HepG2 (cell line): ENCODE results near the gene DTYMK. TPM values are rescaled to one million over a fixed set of nuclear protein-coding genes. Genes with fewer than 3 reads are reported as not detected.

Source experiments
- ARNTL ChIP-seq: sonication (generic); formaldehyde crosslinking; IDR thresholded peaks from 2 replicates; pipeline ENCODE4 v1.4.0; 2020; ENCODE audit warnings: mild to moderate bottlenecking, missing genetic modification reagents
- CCAR2 ChIP-seq: fragments of 200-400 bp; formaldehyde crosslinking; optimal IDR thresholded peaks from 2 replicates; pipeline ENCODE3; 2018; ENCODE audit warnings: low read depth, mild to moderate bottlenecking, low read length, moderate library complexity
- CHCHD3 ChIP-seq: sonication (generic); formaldehyde crosslinking; IDR thresholded peaks from 2 replicates; pipeline ENCODE4 v1.8.0; 2022; ENCODE audit warnings: mild to moderate bottlenecking, missing genetic modification reagents, moderate library complexity
- GATA4 ChIP-seq: sonication (generic); IDR thresholded peaks from 2 replicates; pipeline ENCODE4 v1.6.1; 2016; ENCODE audit warnings: antibody characterized with exemption, low read depth, borderline replicate concordance
- MAZ ChIP-seq, 2 experiments: sonication (generic) in 1 of 2; formaldehyde crosslinking in 1 of 2; IDR thresholded peaks; 2 replicates each; pipeline versions ENCODE4 v1.5.0 to v1.6.1; 2012 to 2020; ENCODE audit warnings: low read depth in 2 of 2, mild to moderate bottlenecking in 2 of 2, borderline replicate concordance in 1 of 2, improper control_type of control experiment in 1 of 2, low read length in 1 of 2, missing genetic modification reagents in 1 of 2, moderate library complexity in 1 of 2
- MTF2 ChIP-seq: sonication (generic); formaldehyde crosslinking; IDR thresholded peaks from 2 replicates; pipeline ENCODE4 v1.5.0; 2020; ENCODE audit warnings: missing genetic modification reagents, borderline replicate concordance
- POGZ ChIP-seq: sonication (generic); formaldehyde crosslinking; IDR thresholded peaks from 2 replicates; pipeline ENCODE4 v1.4.0; 2020; ENCODE audit warnings: mild to moderate bottlenecking, missing genetic modification reagents
- RXRA ChIP-seq: sonication (generic); formaldehyde crosslinking; IDR thresholded peaks from 2 replicates; pipeline ENCODE4 v1.5.1; 2020; ENCODE audit warnings: missing genetic modification reagents
- TBL1XR1 ChIP-seq: fragments of 150-350 bp; IDR thresholded peaks from 2 replicates; pipeline ENCODE4 v1.6.1; 2014; ENCODE audit warnings: borderline replicate concordance, low read length; ENCODE audit not compliant: partially characterized antibody
- U2AF2 ChIP-seq: fragments of 200-400 bp; formaldehyde crosslinking; IDR thresholded peaks from 2 replicates; pipeline ENCODE4 v1.6.1; 2017; ENCODE audit warnings: low read depth, mild to moderate bottlenecking, low read length
- WIZ ChIP-seq: sonication (generic); formaldehyde crosslinking; IDR thresholded peaks from 2 replicates; pipeline ENCODE4 v1.5.1; 2020; ENCODE audit warnings: mild to moderate bottlenecking, missing genetic modification reagents
- ZBTB38 ChIP-seq: sonication (generic); formaldehyde crosslinking; IDR thresholded peaks from 2 replicates; pipeline ENCODE4 v1.5.1; 2020; ENCODE audit warnings: mild to moderate bottlenecking, missing genetic modification reagents
- ZFY ChIP-seq: sonication (generic); formaldehyde crosslinking; IDR thresholded peaks from 2 replicates; pipeline ENCODE4 v1.4.0; 2020; ENCODE audit warnings: missing genetic modification reagents
- ZNF138 ChIP-seq: sonication (generic); formaldehyde crosslinking; IDR thresholded peaks from 2 replicates; pipeline ENCODE4 v1.5.0; 2020; ENCODE audit warnings: mild to moderate bottlenecking, low read depth, missing genetic modification reagents
- ZNF20 ChIP-seq: sonication (generic); formaldehyde crosslinking; IDR thresholded peaks from 2 replicates; pipeline ENCODE4 v1.4.0; 2020; ENCODE audit warnings: mild to moderate bottlenecking, moderate library complexity, missing genetic modification reagents
- ZNF317 ChIP-seq: sonication (generic); formaldehyde crosslinking; IDR thresholded peaks from 2 replicates; pipeline ENCODE4 v1.5.0; 2020; ENCODE audit warnings: mild to moderate bottlenecking, missing genetic modification reagents
- ZNF333 ChIP-seq: sonication (generic); formaldehyde crosslinking; IDR thresholded peaks from 2 replicates; pipeline ENCODE4 v1.4.0; 2020; ENCODE audit warnings: mild to moderate bottlenecking, missing genetic modification reagents, borderline replicate concordance
- ZNF570 ChIP-seq: sonication (generic); formaldehyde crosslinking; IDR thresholded peaks from 2 replicates; pipeline ENCODE4 v1.4.0; 2020; ENCODE audit warnings: mild to moderate bottlenecking, missing genetic modification reagents, borderline replicate concordance
- ZNF577 ChIP-seq: sonication (generic); formaldehyde crosslinking; IDR thresholded peaks from 2 replicates; pipeline ENCODE4 v1.4.0; 2020; ENCODE audit warnings: mild to moderate bottlenecking, low read depth, missing genetic modification reagents, borderline replicate concordance
- ZNF589 ChIP-seq: sonication (generic); formaldehyde crosslinking; conservative IDR thresholded peaks from 2 replicates; pipeline ENCODE4 v1.8.0; 2022; ENCODE audit warnings: mild to moderate bottlenecking, moderate library complexity, missing genetic modification reagents
- ZNF749 ChIP-seq: sonication (generic); formaldehyde crosslinking; IDR thresholded peaks from 2 replicates; pipeline ENCODE4 v1.8.0; 2022; ENCODE audit warnings: mild to moderate bottlenecking, missing genetic modification reagents, moderate library complexity, borderline replicate concordance
- ZNF772 ChIP-seq: sonication (generic); formaldehyde crosslinking; IDR thresholded peaks from 2 replicates; pipeline ENCODE4 v1.5.0; 2020; ENCODE audit warnings: mild to moderate bottlenecking, missing genetic modification reagents
- ZNF777 ChIP-seq: sonication (generic); formaldehyde crosslinking; IDR thresholded peaks from 2 replicates; pipeline ENCODE4 v1.4.0; 2020; ENCODE audit warnings: missing genetic modification reagents
- ZNF788 ChIP-seq: sonication (generic); formaldehyde crosslinking; IDR thresholded peaks from 2 replicates; pipeline ENCODE4 v1.5.0; 2020; ENCODE audit warnings: mild to moderate bottlenecking, missing genetic modification reagents, borderline replicate concordance
- polyA plus RNA-seq, 8 experiments: library from polyadenylated mRNA; depleted of rRNA in 3 of 8; stranded (reverse) in 7 of 8; unstranded in 1 of 8; fragments of >200 nt; fragmentation: Illumina TruSeq in 4 of 8; extraction: Trizol in 4 of 8; gene quantifications; 2 replicates each; pipeline versions ENCODE4 v1.2.1 to v1.2.3, GENCODE V29; 2011 to 2016; ENCODE audit warnings: low read depth in 4 of 8, missing spikeins in 1 of 8, mixed read lengths in 1 of 8; ENCODE audit not compliant: insufficient read depth in 1 of 8
- total RNA-seq, 5 experiments: library from RNA; depleted of rRNA; stranded (reverse); fragments of >200 nt; fragmentation: Illumina TruSeq; extraction: Trizol; gene quantifications; 2 replicates each; pipeline ENCODE4 v1.2.3, GENCODE V29; 2016; ENCODE audit warnings: low read depth in 1 of 5
- TF ChIP-seq, protein P1 (sequence below): sonication (generic); formaldehyde crosslinking; IDR thresholded peaks from 2 replicates; pipeline ENCODE4 v1.5.0; 2020; ENCODE audit warnings: missing genetic modification reagents
- TF ChIP-seq, protein P2 (sequence below): sonication (generic); formaldehyde crosslinking; IDR thresholded peaks from 2 replicates; pipeline ENCODE4 v1.8.0; 2022; ENCODE audit warnings: missing genetic modification reagents, mild to moderate bottlenecking, moderate library complexity, borderline replicate concordance
- TF ChIP-seq, protein P3 (sequence below): IDR thresholded peaks from 2 replicates; pipeline ENCODE4 v1.6.1; 2016

Gene DTYMK
- total and polyA plus RNA-seq, 2 of the 13 experiments (the other 11 are each of a cell fraction or from before 2014, with no cell fraction given): 57.5 to 134 TPM

DNA sequence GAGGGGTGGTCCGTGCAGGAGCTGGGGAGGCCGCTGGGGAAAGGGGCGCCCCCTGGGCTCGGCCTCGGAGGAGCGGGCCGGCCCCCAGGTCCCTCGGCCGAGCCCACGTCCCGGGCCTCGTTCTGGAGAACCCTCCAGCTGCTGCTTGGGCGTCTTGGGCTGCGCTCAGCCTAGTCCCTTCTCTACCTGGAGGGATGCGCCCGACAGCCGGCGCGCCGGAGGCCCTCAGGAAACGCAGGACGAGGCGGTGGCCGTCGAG lies 47.5 kb upstream of the DTYMK start (continued):
- TF ChIP-seq ZBTB38: 0 out of 2 replicates have a peak, but pooled peaks have one; percentile 12
- TF ChIP-seq ZNF138 (CRISPR knock-in tag): peak; percentile 65; the same call in 1 of the 2 replicates
- TF ChIP-seq ZNF772: peak; percentile 17; the same call in 1 of the 2 replicates
- no peak for TF ChIP-seq CCAR2
- peak; percentile 99 for TF ChIP-seq ZNF777 (CRISPR knock-in tag)
- TF ChIP-seq ZNF788 (CRISPR knock-in tag): peak; percentile 26; the same call in 1 of the 2 replicates
- TF ChIP-seq ZNF570 (CRISPR knock-in tag): no peak
- no peak for TF ChIP-seq ZFY (CRISPR knock-in tag)
- TF ChIP-seq, protein P1, sequence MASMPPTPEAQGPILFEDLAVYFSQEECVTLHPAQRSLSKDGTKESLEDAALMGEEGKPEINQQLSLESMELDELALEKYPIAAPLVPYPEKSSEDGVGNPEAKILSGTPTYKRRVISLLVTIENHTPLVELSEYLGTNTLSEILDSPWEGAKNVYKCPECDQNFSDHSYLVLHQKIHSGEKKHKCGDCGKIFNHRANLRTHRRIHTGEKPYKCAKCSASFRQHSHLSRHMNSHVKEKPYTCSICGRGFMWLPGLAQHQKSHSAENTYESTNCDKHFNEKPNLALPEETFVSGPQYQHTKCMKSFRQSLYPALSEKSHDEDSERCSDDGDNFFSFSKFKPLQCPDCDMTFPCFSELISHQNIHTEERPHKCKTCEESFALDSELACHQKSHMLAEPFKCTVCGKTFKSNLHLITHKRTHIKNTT: no peak
- 0 out of 2 replicates have a peak, but pooled peaks have one; percentile 13 for TF ChIP-seq ZNF333 (CRISPR knock-in tag)
- no peak for TF ChIP-seq ZNF749
- TF ChIP-seq WIZ (CRISPR knock-in tag): no peak
- no peak for TF ChIP-seq GATA4
- TF ChIP-seq MTF2 (CRISPR knock-in tag): 0 out of 2 replicates have a peak, but pooled peaks have one; percentile 28
- TF ChIP-seq, protein P2, sequence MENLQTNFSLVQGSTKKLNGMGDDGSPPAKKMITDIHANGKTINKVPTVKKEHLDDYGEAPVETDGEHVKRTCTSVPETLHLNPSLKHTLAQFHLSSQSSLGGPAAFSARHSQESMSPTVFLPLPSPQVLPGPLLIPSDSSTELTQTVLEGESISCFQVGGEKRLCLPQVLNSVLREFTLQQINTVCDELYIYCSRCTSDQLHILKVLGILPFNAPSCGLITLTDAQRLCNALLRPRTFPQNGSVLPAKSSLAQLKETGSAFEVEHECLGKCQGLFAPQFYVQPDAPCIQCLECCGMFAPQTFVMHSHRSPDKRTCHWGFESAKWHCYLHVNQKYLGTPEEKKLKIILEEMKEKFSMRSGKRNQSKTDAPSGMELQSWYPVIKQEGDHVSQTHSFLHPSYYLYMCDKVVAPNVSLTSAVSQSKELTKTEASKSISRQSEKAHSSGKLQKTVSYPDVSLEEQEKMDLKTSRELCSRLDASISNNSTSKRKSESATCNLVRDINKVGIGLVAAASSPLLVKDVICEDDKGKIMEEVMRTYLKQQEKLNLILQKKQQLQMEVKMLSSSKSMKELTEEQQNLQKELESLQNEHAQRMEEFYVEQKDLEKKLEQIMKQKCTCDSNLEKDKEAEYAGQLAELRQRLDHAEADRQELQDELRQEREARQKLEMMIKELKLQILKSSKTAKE (CRISPR knock-in tag): no peak; the same call in 1 of the 2 replicates
- no peak for TF ChIP-seq ZNF589 (CRISPR knock-in tag)
- TF ChIP-seq CHCHD3 (CRISPR knock-in tag): no peak
- 0 out of 2 replicates have a peak, but pooled peaks have one; percentile 2 for TF ChIP-seq MAZ (IDR thresholded peaks at IDR 0.05; ENCODE audit: borderline replicate concordance, low read depth, low read length)
- no peak for TF ChIP-seq MAZ (CRISPR knock-in tag; IDR thresholded peaks at IDR 0.05; ENCODE audit: low read depth)
- TF ChIP-seq ARNTL (CRISPR knock-in tag): 0 out of 2 replicates have a peak, but pooled peaks have one; percentile 7
- TF ChIP-seq, protein P3, sequence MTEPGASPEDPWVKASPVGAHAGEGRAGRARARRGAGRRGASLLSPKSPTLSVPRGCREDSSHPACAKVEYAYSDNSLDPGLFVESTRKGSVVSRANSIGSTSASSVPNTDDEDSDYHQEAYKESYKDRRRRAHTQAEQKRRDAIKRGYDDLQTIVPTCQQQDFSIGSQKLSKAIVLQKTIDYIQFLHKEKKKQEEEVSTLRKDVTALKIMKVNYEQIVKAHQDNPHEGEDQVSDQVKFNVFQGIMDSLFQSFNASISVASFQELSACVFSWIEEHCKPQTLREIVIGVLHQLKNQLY: no peak
- no peak for TF ChIP-seq TBL1XR1
- no peak for TF ChIP-seq U2AF2
- no peak for TF ChIP-seq ZNF577 (CRISPR knock-in tag)
- TF ChIP-seq RXRA (CRISPR knock-in tag): 0 out of 2 replicates have a peak, but pooled peaks have one; percentile 37
- TF ChIP-seq ZNF20 (CRISPR knock-in tag): 0 out of 2 replicates have a peak, but pooled peaks have one; percentile 38
- 0 out of 2 replicates have a peak, but pooled peaks have one; percentile 65 for TF ChIP-seq ZNF317 (CRISPR knock-in tag)
- peak; percentile 60; the same call in 1 of the 2 replicates for TF ChIP-seq POGZ (CRISPR knock-in tag)
